Gastrocnemius medialis (tissue), 4 donors: ENCODE data around the gene ATP2C2.

Experiments used
- CTCF ChIP-seq, 5 experiments: fragments of 450-650 bp in 3 of 5; fragments of 200-600 bp in 2 of 5; sonication (generic) in 2 of 5; IDR thresholded peaks in 4 of 5; conservative IDR thresholded peaks in 1 of 5; 1 replicate in 4 of 5; 2 replicates in 1 of 5; pipeline ENCODE4 v1.5.1; 2016 to 2019; ENCODE audit warnings: antibody characterized with exemption in 5 of 5, mild to moderate bottlenecking in 3 of 5, moderate library complexity in 3 of 5
- POLR2A ChIP-seq, 2 donors: fragments of 450-650 bp; IDR thresholded peaks; one replicate each; pipeline ENCODE4 v1.6.1; 2017; ENCODE audit warnings: antibody characterized with exemption in 2 of 2, mild to moderate bottlenecking in 2 of 2, moderate library complexity in 2 of 2

- TF ChIP-seq POLR2A (IDR thresholded peaks at IDR 0.05), result no peak
- TF ChIP-seq CTCF (IDR thresholded peaks at IDR 0.05 in 4 of 5, conservative IDR thresholded peaks at IDR 0.05 in 1 of 5), result no peak
These were observed 99.4 kb downstream of the ATP2C2 start for GRCh38 chr16:84467709-84468108.
